Hepatocyte (in vitro differentiated cells): Measurements from ENCODE around the gene DCC. TPM values are rescaled to one million over a fixed set of nuclear protein-coding genes. Genes with fewer than 3 reads are reported as not detected.

Experiments used
- DNase-seq: peaks from one replicate; pipeline ENCODE4 v3.0.0-alpha.2; 2016; ENCODE audit warnings: low spot score
- H2AFZ ChIP-seq: fragments of 200-600 bp; sonication (generic); 2 replicates; pipeline ENCODE4 v1.6.0; 2016; ENCODE audit warnings: antibody characterized with exemption, mild to moderate bottlenecking
- H3K27ac ChIP-seq: fragments of 200-600 bp; sonication (generic); 2 replicates; pipeline ENCODE4 v1.5.1; 2016; ENCODE audit warnings: mild to moderate bottlenecking
- H3K27me3 ChIP-seq: fragments of 200-600 bp; sonication (generic); 2 replicates; pipeline ENCODE4 v1.6.1; 2016
- H3K36me3 ChIP-seq: fragments of 200-600 bp; sonication (generic); replicated peaks from 2 replicates; pipeline ENCODE4 v1.5.1; 2016; ENCODE audit warnings: low read depth; ENCODE audit not compliant: insufficient read depth
- H3K4me1 ChIP-seq: fragments of 200-600 bp; sonication (generic); 2 replicates; pipeline ENCODE4 v1.5.1; 2016; ENCODE audit warnings: mild to moderate bottlenecking, moderate library complexity; ENCODE audit not compliant: insufficient read depth
- H3K4me2 ChIP-seq: fragments of 200-600 bp; sonication (generic); 2 replicates; pipeline ENCODE4 v1.6.0; 2016
- H3K4me3 ChIP-seq: fragments of 200-600 bp; sonication (generic); 2 replicates; pipeline ENCODE4 v1.5.1; 2016; ENCODE audit warnings: mild to moderate bottlenecking
- H3K79me2 ChIP-seq: fragments of 200-600 bp; sonication (generic); 2 replicates; pipeline ENCODE4 v1.6.0; 2017; ENCODE audit warnings: mild to moderate bottlenecking
- H3K9me2 ChIP-seq: fragments of 200-600 bp; sonication (generic); replicated peaks from 2 replicates; pipeline ENCODE4 v1.6.0; 2017; ENCODE audit warnings: mild to moderate bottlenecking; ENCODE audit not compliant: insufficient read depth
- H3K9me3 ChIP-seq: fragments of 200-600 bp; sonication (generic); 2 replicates; pipeline ENCODE4 v1.5.1; 2016; ENCODE audit warnings: low read depth, mild to moderate bottlenecking
- H4K20me1 ChIP-seq: fragments of 200-600 bp; sonication (generic); 2 replicates; pipeline ENCODE4 v1.6.0; 2016; ENCODE audit warnings: mild to moderate bottlenecking; ENCODE audit not compliant: insufficient read depth, poor library complexity, severe bottlenecking
- EZH2 ChIP-seq: fragments of 200-600 bp; sonication (generic); IDR thresholded peaks from 2 replicates; pipeline ENCODE4 v1.6.1; 2016; ENCODE audit warnings: antibody characterized with exemption, mild to moderate bottlenecking, borderline replicate concordance
- EZH2phosphoT487 ChIP-seq: fragments of 200-600 bp; sonication (generic); IDR thresholded peaks from one replicate; pipeline ENCODE4 v1.6.1; 2018; ENCODE audit warnings: antibody characterized with exemption, mild to moderate bottlenecking, low read depth, moderate library complexity; ENCODE audit not compliant: unreplicated experiment, severe bottlenecking
- WGBS: methylation state at CpG from one replicate; pipeline ENCODE4 v1.1.6; 2016; ENCODE audit warnings: low lambda C conversion rate; ENCODE audit errors: missing lambda C conversion rate; 5-methylcytosine and 5-hydroxymethylcytosine counted together
- polyA plus RNA-seq: library from polyadenylated mRNA; unstranded; fragments of >200 nt; fragmentation: Nextera tagmentation; extraction: Ambion mirVana; gene quantifications from 2 replicates; pipeline ENCODE4 v1.2.1, GENCODE V29; 2016
- total RNA-seq: library from RNA; depleted of rRNA; stranded (reverse); fragments of >200 nt; gene quantifications from 2 replicates; pipeline ENCODE4 v1.2.3, GENCODE V29; 2014
- TF ChIP-seq, protein P1 (sequence below): fragments of 200-600 bp; sonication (generic); IDR thresholded peaks from 2 replicates; pipeline ENCODE4 v1.5.1; 2016; ENCODE audit warnings: antibody characterized with exemption, mild to moderate bottlenecking; ENCODE audit not compliant: poor library complexity

The DCC gene
- total and polyA plus RNA-seq, 2 experiments from 2014 or later = 1.0 to 3.5 TPM

DNA sequence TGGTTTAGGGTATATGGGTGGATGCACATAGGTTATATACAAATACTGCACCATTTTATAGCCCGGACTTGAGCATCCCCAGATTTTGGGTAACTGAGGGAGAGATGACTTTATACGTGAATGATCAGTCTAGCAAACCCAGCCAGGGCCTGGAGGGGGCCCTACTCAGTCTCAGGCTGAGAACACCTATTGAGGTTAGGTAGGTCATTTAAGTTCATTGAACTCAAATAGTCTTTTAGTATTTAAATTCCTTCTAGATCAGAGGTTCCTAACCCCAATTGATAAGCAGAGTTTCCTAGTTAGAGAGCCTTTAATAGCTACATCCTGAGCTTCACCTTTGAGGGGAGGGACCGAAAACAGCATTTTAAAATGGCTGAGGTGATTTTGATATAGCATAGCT is 487.0 kb downstream of the DCC start:
- Histone ChIP-seq H2AFZ (no peak overlapping the region), H3K4me1 (no peaks in the 10 kb centered on the region), H3K9me2 (no peaks in the 10 kb centered on the region), H3K27ac (no peak overlapping the region), H3K79me2 (no peaks in the 10 kb centered on the region), H3K9me3 (no peaks in the 10 kb centered on the region), H3K27me3 (no peaks in the 10 kb centered on the region), H3K4me2 (no peak overlapping the region), H3K4me3 (no peak overlapping the region), H3K36me3 (no peaks in the 10 kb centered on the region), H4K20me1 (no peaks in the 10 kb centered on the region)
- TF ChIP-seq, protein P1, sequence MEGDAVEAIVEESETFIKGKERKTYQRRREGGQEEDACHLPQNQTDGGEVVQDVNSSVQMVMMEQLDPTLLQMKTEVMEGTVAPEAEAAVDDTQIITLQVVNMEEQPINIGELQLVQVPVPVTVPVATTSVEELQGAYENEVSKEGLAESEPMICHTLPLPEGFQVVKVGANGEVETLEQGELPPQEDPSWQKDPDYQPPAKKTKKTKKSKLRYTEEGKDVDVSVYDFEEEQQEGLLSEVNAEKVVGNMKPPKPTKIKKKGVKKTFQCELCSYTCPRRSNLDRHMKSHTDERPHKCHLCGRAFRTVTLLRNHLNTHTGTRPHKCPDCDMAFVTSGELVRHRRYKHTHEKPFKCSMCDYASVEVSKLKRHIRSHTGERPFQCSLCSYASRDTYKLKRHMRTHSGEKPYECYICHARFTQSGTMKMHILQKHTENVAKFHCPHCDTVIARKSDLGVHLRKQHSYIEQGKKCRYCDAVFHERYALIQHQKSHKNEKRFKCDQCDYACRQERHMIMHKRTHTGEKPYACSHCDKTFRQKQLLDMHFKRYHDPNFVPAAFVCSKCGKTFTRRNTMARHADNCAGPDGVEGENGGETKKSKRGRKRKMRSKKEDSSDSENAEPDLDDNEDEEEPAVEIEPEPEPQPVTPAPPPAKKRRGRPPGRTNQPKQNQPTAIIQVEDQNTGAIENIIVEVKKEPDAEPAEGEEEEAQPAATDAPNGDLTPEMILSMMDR = no peak
- TF ChIP-seq EZH2phosphoT487 (no peak), EZH2 (no peak)
- WGBS = 64% methylated on average over 3 of the region's 3 CpGs
- no peak for DNase-seq

GRCh38 chr18:52829320-52829719 is 489.3 kb downstream of the DCC start:
- Histone ChIP-seq H3K9me3 (no peaks in the 10 kb centered on the region), H2AFZ (no peak overlapping the region), H3K4me2 (no peak overlapping the region), H3K36me3 (no peaks in the 10 kb centered on the region), H3K27ac (no peak overlapping the region), H3K9me2 (no peaks in the 10 kb centered on the region), H3K4me3 (no peak overlapping the region), H4K20me1 (no peaks in the 10 kb centered on the region), H3K4me1 (no peaks in the 10 kb centered on the region), H3K27me3 (no peaks in the 10 kb centered on the region), H3K79me2 (no peaks in the 10 kb centered on the region)
- DNase-seq = no peak
- TF ChIP-seq EZH2phosphoT487 (no peak), EZH2 (no peak)
- TF ChIP-seq, protein P1 = no peak

DNA sequence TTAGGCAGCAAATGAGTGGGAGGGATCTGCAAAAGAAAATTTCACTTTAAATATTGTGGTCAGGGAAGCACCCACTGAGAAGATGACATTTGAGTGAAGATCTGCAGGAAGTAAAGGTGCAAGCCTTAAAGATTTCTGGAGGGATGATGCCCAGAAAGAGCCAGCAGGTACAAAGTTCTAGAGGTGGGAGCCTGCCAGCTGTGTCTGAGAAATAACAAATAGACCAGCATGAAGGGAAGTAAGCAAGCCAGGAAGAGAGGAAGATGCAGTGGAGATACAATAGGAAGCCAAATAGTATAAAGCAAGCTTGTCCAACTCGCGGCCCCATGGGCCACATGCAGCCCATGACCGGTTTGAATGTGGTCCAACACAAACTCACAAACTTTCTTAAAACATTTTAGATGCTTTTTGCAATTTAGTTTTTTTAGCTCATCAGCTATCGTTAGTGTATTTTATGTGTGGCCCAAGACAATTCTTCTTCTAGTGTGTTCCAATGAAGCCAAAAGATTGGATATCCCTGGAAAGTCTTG is 489.9 kb downstream of the DCC start:
- 95% methylated on average over 4 of the region's 4 CpGs for WGBS

More for the DNA sequence above, 489.9 kb downstream of the DCC start:
- Histone ChIP-seq H4K20me1 (no peaks in the 10 kb centered on the region), H3K27ac (no peak overlapping the region), H3K4me2 (no peak overlapping the region), H3K4me3 (no peak overlapping the region), H3K36me3 (no peaks in the 10 kb centered on the region), H3K27me3 (no peaks in the 10 kb centered on the region), H3K9me3 (no peaks in the 10 kb centered on the region), H2AFZ (no peak overlapping the region), H3K9me2 (no peaks in the 10 kb centered on the region), H3K4me1 (no peaks in the 10 kb centered on the region), H3K79me2 (no peaks in the 10 kb centered on the region)
- no peak for DNase-seq
- no peak for TF ChIP-seq EZH2phosphoT487
- TF ChIP-seq EZH2 = no peak
- TF ChIP-seq, protein P1 = no peak
